GOT3 (cell line): Measurements from ENCODE around the gene SYTL1.
"Not testable (repeated sequence)": the region's sequence is repeated elsewhere in the genome, so short reads cannot be mapped to it uniquely, and the experiment has no call there.

Experiments
- DNase-seq: peaks from one replicate; lab custom pipeline; 2025; ENCODE audit warnings: mixed read lengths; lab: John Stamatoyannopoulos, UW

The SYTL1 gene

GRCh38 chr1:27384797-27385196, 43.0 kb downstream of the SYTL1 start:
- not testable (repeated sequence) for DNase-seq

GRCh38 chr1:27388337-27389005, 46.6 kb downstream of the SYTL1 start:
- no peak for DNase-seq

GRCh38 chr1:27391511-27392095, 49.8 kb downstream of the SYTL1 start:
- DNase-seq, result no peak

GRCh38 chr1:27392096-27392777, 50.4 kb downstream of the SYTL1 start, which contains the start of gene GPR3:
Gene GPR3, plus strand, starts transcription at chr1:27392622. Its CDS starts 1,177 bp downstream, at chr1:27393799.
- peak; percentile 84 for DNase-seq

GRCh38 chr1:27392778-27393635, 51.2 kb downstream of the SYTL1 start:
- no peak for DNase-seq

GRCh38 chr1:27393641-27394281, 51.9 kb downstream of the SYTL1 start:
- DNase-seq, result no peak

GRCh38 chr1:27394282-27394658, 52.4 kb downstream of the SYTL1 start:
- no peak for DNase-seq

GRCh38 chr1:27394925-27395324, 53.1 kb downstream of the SYTL1 start:
- DNase-seq, result no peak

- peak; percentile 21 for DNase-seq
These were observed 53.8 kb downstream of the SYTL1 start for GRCh38 chr1:27395441-27396195.

- DNase-seq, result no peak
These were observed 55.3 kb downstream of the SYTL1 start for GRCh38 chr1:27397110-27397509.

GRCh38 chr1:27397749-27398148, 55.9 kb downstream of the SYTL1 start:
- no peak for DNase-seq

GRCh38 chr1:27398405-27399149, 56.8 kb downstream of the SYTL1 start:
- no peak for DNase-seq

GRCh38 chr1:27399251-27400025, 57.6 kb downstream of the SYTL1 start:
- no peak for DNase-seq

- DNase-seq, result no peak
These were observed 58.5 kb downstream of the SYTL1 start for GRCh38 chr1:27400082-27400962.

GRCh38 chr1:27400963-27401341, 59.1 kb downstream of the SYTL1 start:
- no peak for DNase-seq

- DNase-seq, result no peak
These were observed 60.5 kb downstream of the SYTL1 start for GRCh38 chr1:27402349-27402754.

GRCh38 chr1:27403065-27403726, 61.4 kb downstream of the SYTL1 start:
- no peak for DNase-seq
